Ramos (cell line): ENCODE data around the gene GRIN1.

Experiments used
- in situ Hi-C: fragments of 300-500 bp; cut with MboI; formaldehyde crosslinking; loops from one replicate; pipeline ENCODE4 v1.14.3; 2022; ENCODE audit warnings: low sequenced_read_pairs; ENCODE audit not compliant: unreplicated experiment

Gene GRIN1

GRCh38 chr9:137205126-137206069 is 66.4 kb downstream of the GRIN1 start, which contains the start of the genes NDOR1 and TMEM203:
Gene NDOR1 (plus strand): TSS chr9:137205700. CDS start chr9:137205778, 78 bp downstream.
Gene TMEM203 (minus strand): TSS chr9:137205648. CDS start chr9:137205414, 234 bp downstream.
- in situ Hi-C loops, result no loop called here

- in situ Hi-C loops, result no loop called here
These were observed 67.6 kb downstream of the GRIN1 start for GRCh38 chr9:137206602-137207001.

- in situ Hi-C loops, result no loop called here
These were observed 72.6 kb downstream of the GRIN1 start for GRCh38 chr9:137211532-137211931.

GRCh38 chr9:137212520-137212919 is 73.6 kb downstream of the GRIN1 start:
- in situ Hi-C loops, result no loop called here

GRCh38 chr9:137213160-137214060 is 74.5 kb downstream of the GRIN1 start:
- in situ Hi-C loops, result no loop called here

GRCh38 chr9:137214620-137215019 is 75.7 kb downstream of the GRIN1 start:
- in situ Hi-C loops, result no loop called here

- in situ Hi-C loops, result no loop called here
These were observed 76.4 kb downstream of the GRIN1 start for GRCh38 chr9:137215196-137215986.

GRCh38 chr9:137216188-137216965 is 77.4 kb downstream of the GRIN1 start:
- in situ Hi-C loops, result no loop called here

- in situ Hi-C loops, result no loop called here
These were observed 78.6 kb downstream of the GRIN1 start for GRCh38 chr9:137217276-137218211.

- in situ Hi-C loops, result no loop called here
These were observed 79.3 kb downstream of the GRIN1 start for GRCh38 chr9:137218212-137218753.
